DND-41 (cell line): ENCODE results near the gene POLD2.

ENCODE experiments used
- EZH2 ChIP-seq: IDR thresholded peaks from 3 replicates; pipeline ENCODE4 v1.6.1; 2012; ENCODE audit warnings: borderline replicate concordance, low read depth, mild to moderate bottlenecking, moderate library complexity, low read length, inconsistent platforms; ENCODE audit not compliant: severe bottlenecking
- TF ChIP-seq, protein P1 (sequence below): IDR thresholded peaks from 2 replicates; pipeline ENCODE4 v1.5.1; 2012; ENCODE audit warnings: borderline replicate concordance, low read length, moderate library complexity, mild to moderate bottlenecking; ENCODE audit not compliant: poor library complexity, severe bottlenecking; ENCODE audit errors: extremely low read depth

DNA sequence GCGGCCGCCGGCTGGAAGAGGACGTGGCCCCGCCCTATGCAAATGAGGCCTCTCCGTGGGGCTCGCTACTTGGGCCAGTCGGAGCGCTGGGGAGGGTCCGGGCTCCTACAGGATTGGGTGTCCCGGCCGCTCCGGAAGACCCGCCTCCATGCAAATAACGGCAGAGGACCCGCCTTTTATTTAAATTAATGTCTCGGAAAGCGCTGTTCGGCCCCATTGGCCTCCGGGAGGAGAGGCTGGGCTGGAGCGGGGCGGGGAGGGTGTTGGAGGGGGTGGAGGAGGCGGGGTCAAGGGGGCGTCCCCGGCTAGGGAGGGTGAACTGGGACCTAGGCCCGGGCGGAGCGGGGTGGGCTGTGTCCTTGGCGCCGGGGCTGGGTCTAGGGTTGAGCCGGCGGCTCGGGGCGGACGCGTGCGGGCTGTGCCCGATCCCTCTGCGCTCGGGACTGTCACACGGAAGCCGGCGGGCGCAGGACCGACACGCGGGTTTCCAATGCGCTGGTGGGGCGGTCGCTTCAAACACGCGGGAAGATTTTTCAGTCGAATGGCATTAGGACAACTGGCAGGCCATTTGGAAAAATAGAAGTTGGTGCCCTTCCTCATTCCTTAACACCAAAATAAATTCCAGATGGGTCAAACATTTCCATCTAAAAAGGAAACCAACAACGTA lies 40.7 kb downstream of the POLD2 start:
- TF ChIP-seq, protein P1, sequence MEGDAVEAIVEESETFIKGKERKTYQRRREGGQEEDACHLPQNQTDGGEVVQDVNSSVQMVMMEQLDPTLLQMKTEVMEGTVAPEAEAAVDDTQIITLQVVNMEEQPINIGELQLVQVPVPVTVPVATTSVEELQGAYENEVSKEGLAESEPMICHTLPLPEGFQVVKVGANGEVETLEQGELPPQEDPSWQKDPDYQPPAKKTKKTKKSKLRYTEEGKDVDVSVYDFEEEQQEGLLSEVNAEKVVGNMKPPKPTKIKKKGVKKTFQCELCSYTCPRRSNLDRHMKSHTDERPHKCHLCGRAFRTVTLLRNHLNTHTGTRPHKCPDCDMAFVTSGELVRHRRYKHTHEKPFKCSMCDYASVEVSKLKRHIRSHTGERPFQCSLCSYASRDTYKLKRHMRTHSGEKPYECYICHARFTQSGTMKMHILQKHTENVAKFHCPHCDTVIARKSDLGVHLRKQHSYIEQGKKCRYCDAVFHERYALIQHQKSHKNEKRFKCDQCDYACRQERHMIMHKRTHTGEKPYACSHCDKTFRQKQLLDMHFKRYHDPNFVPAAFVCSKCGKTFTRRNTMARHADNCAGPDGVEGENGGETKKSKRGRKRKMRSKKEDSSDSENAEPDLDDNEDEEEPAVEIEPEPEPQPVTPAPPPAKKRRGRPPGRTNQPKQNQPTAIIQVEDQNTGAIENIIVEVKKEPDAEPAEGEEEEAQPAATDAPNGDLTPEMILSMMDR: no peak
- no peak for TF ChIP-seq EZH2
